Body of pancreas (tissue), 4 donors: ENCODE measurements around the gene DAPK2.

Source experiments
- POLR2A ChIP-seq, 3 donors: fragments of 450-650 bp; IDR thresholded peaks; one replicate each; pipeline ENCODE4 v1.6.1; 2016; ENCODE audit warnings: antibody characterized with exemption in 3 of 3, mild to moderate bottlenecking in 2 of 3
- TF ChIP-seq, protein P1 (sequence below), 7 experiments: fragments of 450-650 bp in 4 of 7; fragments of 200-600 bp in 3 of 7; sonication (generic) in 3 of 7; IDR thresholded peaks; one replicate each; pipeline ENCODE4 v1.5.1; 2016 to 2019; ENCODE audit warnings: antibody characterized with exemption in 7 of 7

GRCh38 chr15:63870043-63870394 is 176.3 kb downstream of the DAPK2 start:
- no peak for TF ChIP-seq POLR2A (IDR thresholded peaks at IDR 0.05)
- TF ChIP-seq, protein P1, sequence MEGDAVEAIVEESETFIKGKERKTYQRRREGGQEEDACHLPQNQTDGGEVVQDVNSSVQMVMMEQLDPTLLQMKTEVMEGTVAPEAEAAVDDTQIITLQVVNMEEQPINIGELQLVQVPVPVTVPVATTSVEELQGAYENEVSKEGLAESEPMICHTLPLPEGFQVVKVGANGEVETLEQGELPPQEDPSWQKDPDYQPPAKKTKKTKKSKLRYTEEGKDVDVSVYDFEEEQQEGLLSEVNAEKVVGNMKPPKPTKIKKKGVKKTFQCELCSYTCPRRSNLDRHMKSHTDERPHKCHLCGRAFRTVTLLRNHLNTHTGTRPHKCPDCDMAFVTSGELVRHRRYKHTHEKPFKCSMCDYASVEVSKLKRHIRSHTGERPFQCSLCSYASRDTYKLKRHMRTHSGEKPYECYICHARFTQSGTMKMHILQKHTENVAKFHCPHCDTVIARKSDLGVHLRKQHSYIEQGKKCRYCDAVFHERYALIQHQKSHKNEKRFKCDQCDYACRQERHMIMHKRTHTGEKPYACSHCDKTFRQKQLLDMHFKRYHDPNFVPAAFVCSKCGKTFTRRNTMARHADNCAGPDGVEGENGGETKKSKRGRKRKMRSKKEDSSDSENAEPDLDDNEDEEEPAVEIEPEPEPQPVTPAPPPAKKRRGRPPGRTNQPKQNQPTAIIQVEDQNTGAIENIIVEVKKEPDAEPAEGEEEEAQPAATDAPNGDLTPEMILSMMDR (IDR thresholded peaks at IDR 0.05), result no peak
